Measurements from ENCODE around the gene DENND2C. TPM values are rescaled to one million over a fixed set of nuclear protein-coding genes. Genes with fewer than 3 reads are reported as not detected.
A peak's percentile ranks its signal among the peaks of the same experiment; 100 is the strongest.

Gene DENND2C
- total and polyA plus RNA-seq, 2 experiments from 2014 or later, result 1.1 to 1.8 TPM

GRCh38 chr1:114676115-114676514 lies 6.3 kb upstream of the DENND2C start:
- H3K4me1 ChIP-seq (ENCODE audit: low read depth), result no peaks in the 10 kb centered on the region
- no peaks in the 10 kb centered on the region for H3K36me3 ChIP-seq
- peaks cover 55% of the 10 kb centered on the region for H3K27me3 ChIP-seq
- H3K9me3 ChIP-seq (ENCODE audit: low read depth), result no peaks in the 10 kb centered on the region
- no peak overlapping the region for H3K4me3 ChIP-seq
- DNase-seq (ENCODE audit: low read depth in 1 of 2, low spot score in 1 of 2), result no peak
- no peak for TF ChIP-seq CTCF (IDR thresholded peaks at IDR 0.05; ENCODE audit: low read depth, low read length)
- no peak overlapping the region for H3K27ac ChIP-seq

- Histone ChIP-seq H3K4me3 (no peak overlapping the region), H3K4me1 (ENCODE audit: low read depth) (no peaks in the 10 kb centered on the region), H3K27me3 (peaks cover 36% of the 10 kb centered on the region), H3K36me3 (no peaks in the 10 kb centered on the region), H3K9me3 (ENCODE audit: low read depth) (no peaks in the 10 kb centered on the region), H3K27ac (no peak overlapping the region)
- DNase-seq (ENCODE audit: low read depth in 1 of 2, low spot score in 1 of 2), result no peak
- no peak for TF ChIP-seq CTCF (IDR thresholded peaks at IDR 0.05; ENCODE audit: low read depth, low read length)
Measured at GRCh38 chr1:114671939-114672275, 2.1 kb upstream of the DENND2C start.

GRCh38 chr1:114671011-114671938 lies 1.4 kb upstream of the DENND2C start:
- DNase-seq (ENCODE audit: low read depth in 1 of 2, low spot score in 1 of 2), result peak in 1 of 2 donors; percentile 21
- TF ChIP-seq CTCF (IDR thresholded peaks at IDR 0.05; ENCODE audit: low read depth, low read length), result peak; percentile 34
- no peak overlapping the region for H3K4me3 ChIP-seq
- no peaks in the 10 kb centered on the region for H3K4me1 ChIP-seq (ENCODE audit: low read depth)
- no peaks in the 10 kb centered on the region for H3K36me3 ChIP-seq
- H3K27ac ChIP-seq, result no peak overlapping the region
- no peaks in the 10 kb centered on the region for H3K9me3 ChIP-seq (ENCODE audit: low read depth)
- H3K27me3 ChIP-seq, result peaks cover 30% of the 10 kb centered on the region

- no peak for TF ChIP-seq CTCF (IDR thresholded peaks at IDR 0.05; ENCODE audit: low read depth, low read length)
- DNase-seq (ENCODE audit: low read depth in 1 of 2, low spot score in 1 of 2), result peak; percentile 92 to 93
- H3K4me1 ChIP-seq (ENCODE audit: low read depth), result no peaks in the 10 kb centered on the region
- no peaks in the 10 kb centered on the region for H3K36me3 ChIP-seq
- peaks cover 23% of the 10 kb centered on the region for H3K27me3 ChIP-seq
- peak overlapping the region; percentile 49 for H3K4me3 ChIP-seq
- no peaks in the 10 kb centered on the region for H3K9me3 ChIP-seq (ENCODE audit: low read depth)
- H3K27ac ChIP-seq, result no peak overlapping the region
Measured at GRCh38 chr1:114670083-114671010, 498 bp upstream of the DENND2C start.

- H3K4me1 ChIP-seq (ENCODE audit: low read depth), result no peaks in the 10 kb centered on the region
- DNase-seq (ENCODE audit: low read depth in 1 of 2, low spot score in 1 of 2), result peak in 1 of 2 donors; percentile 16
- H3K27ac ChIP-seq, result no peak overlapping the region
- H3K36me3 ChIP-seq, result no peaks in the 10 kb centered on the region
- peaks cover 19% of the 10 kb centered on the region for H3K27me3 ChIP-seq
- TF ChIP-seq CTCF (IDR thresholded peaks at IDR 0.05; ENCODE audit: low read depth, low read length), result no peak
- H3K9me3 ChIP-seq (ENCODE audit: low read depth), result no peaks in the 10 kb centered on the region
- peak overlapping the region; percentile 49 for H3K4me3 ChIP-seq
Measured at GRCh38 chr1:114668784-114669561, 876 bp downstream of the DENND2C start.

Data from cardiac muscle cell (in vitro differentiated cells and primary cell).